SIG-M5 (cell line): ENCODE results near the gene HOXC6.

Experiments
- DNase-seq: peaks from one replicate; lab custom pipeline; 2025; lab: John Stamatoyannopoulos, UW

HOXC6 gene

DNA sequence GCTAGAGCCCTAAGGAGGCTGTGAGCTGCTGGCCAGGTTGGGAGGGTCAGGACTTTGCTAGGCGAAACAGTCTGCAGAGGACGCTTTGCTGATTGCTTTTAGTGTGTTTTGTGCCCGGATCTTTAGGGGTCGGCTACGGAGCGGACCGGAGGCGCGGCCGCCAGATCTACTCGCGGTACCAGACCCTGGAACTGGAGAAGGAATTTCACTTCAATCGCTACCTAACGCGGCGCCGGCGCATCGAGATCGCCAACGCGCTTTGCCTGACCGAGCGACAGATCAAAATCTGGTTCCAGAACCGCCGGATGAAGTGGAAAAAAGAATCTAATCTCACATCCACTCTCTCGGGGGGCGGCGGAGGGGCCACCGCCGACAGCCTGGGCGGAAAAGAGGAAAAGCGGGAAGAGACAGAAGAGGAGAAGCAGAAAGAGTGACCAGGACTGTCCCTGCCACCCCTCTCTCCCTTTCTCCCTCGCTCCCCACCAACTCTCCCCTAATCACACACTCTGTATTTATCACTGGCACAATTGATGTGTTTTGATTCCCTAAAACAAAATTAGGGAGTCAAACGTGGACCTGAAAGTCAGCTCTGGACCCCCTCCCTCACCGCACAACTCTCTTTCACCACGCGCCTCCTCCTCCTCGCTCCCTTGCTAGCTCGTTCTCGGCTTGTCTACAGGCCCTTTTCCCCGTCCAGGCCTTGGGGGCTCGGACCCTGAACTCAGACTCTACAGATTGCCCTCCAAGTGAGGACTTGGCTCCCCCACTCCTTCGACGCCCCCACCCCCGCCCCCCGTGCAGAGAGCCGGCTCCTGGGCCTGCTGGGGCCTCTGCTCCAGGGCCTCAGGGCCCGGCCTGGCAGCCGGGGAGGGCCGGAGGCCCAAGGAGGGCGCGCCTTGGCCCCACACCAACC lies 1.5 kb downstream of the HOXC6 start:
- DNase-seq: no peak

GRCh38 chr12:54030442-54030801 lies 2.2 kb downstream of the HOXC6 start:
- no peak for DNase-seq

DNA sequence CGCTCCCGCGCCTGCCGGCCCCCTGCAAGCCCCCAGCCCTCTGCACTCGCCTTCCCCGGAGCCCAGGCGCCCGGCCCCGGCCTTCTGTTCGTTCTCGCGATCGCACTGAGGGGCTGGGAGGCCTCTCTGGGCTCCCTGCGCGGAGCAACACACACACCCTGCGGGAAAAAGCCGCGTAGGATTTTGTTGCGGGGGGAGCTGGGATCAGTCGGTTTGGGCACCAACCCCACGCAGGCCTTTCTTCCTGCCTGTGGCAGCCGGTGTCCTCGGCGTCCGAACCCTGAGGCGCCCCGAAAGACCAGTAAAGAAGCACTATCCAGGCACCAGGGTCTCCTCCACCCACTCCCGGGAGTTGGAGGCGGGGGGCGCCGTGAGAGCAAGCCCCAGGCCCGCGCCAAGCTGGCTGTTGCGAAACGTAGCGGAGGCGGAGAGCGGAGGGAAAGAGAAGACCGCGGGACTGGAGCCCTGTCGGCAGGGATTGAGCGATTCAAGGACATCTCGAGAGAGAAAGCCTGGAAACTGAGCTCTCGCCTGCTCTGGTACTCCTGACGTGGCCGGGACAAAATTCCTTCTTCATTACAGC lies 2.7 kb downstream of the HOXC6 start:
- DNase-seq: no peak

DNA sequence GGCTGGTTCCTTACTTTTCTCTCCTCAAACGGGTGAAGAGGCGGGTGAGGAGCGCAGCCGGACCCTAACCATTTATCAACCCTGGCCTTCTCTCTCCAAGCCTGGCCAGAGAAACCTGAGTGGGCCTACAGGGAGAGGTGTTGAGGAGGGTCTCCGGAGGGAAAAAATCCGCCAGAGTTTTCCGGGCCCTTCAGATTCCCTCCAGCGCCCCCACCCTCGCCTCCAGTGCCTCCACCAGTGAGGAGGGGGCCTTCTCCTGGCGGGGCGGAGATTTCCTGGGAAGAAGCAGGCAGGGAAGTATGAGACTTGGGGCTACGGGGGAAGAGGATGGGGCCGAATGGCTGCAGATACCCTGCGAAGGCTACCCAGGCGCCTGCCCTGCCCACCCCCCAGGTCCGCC lies 3.2 kb downstream of the HOXC6 start:
- no peak for DNase-seq

- no peak for DNase-seq
These were observed 3.9 kb downstream of the HOXC6 start for GRCh38 chr12:54032086-54032619.

GRCh38 chr12:54032627-54033100 lies 4.4 kb downstream of the HOXC6 start, which contains the start of gene HOXC5:
Gene HOXC5 (plus strand): TSS chr12:54033050. CDS start chr12:54033123, 73 bp downstream.
- no peak for DNase-seq

GRCh38 chr12:54033106-54033979 lies 5.1 kb downstream of the HOXC6 start:
- no peak for DNase-seq

DNA sequence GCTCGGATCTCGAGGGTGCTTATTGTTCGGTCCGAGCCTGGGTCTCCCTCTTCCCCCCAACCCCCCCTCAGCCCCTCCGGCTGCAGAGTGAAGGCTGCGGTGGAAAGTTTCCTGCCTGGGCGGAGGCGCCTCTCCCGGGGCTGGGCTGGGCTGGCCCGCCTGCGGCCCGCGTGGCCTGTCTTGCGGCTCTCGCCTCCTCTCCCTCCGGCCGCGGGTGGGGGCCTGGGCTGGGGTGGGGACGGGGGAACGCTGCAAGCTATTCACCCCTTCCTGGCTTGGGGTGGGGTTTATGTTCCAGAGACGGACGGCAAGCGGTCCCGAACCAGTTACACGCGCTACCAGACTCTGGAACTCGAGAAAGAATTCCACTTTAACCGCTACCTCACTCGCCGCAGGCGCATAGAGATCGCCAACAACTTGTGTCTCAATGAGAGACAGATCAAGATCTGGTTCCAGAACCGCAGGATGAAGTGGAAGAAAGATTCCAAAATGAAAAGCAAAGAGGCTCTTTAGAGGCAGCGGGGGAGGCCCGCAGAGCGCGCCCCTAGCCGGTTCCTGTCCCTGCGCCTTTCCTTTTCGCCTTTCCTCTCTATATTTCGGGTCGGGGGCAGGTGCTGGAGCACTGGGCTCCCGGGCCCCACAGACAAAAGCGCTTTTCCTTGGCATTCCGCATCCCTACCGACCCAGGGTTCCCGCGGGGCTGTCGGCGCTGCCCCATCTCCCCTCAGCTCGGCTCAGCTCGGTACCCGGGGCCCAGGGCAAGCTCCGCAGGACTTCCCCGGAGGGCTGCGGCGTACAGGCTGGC lies 5.9 kb downstream of the HOXC6 start:
- no peak for DNase-seq

- no peak for DNase-seq
These were observed 6.6 kb downstream of the HOXC6 start for GRCh38 chr12:54034785-54035310.

DNA sequence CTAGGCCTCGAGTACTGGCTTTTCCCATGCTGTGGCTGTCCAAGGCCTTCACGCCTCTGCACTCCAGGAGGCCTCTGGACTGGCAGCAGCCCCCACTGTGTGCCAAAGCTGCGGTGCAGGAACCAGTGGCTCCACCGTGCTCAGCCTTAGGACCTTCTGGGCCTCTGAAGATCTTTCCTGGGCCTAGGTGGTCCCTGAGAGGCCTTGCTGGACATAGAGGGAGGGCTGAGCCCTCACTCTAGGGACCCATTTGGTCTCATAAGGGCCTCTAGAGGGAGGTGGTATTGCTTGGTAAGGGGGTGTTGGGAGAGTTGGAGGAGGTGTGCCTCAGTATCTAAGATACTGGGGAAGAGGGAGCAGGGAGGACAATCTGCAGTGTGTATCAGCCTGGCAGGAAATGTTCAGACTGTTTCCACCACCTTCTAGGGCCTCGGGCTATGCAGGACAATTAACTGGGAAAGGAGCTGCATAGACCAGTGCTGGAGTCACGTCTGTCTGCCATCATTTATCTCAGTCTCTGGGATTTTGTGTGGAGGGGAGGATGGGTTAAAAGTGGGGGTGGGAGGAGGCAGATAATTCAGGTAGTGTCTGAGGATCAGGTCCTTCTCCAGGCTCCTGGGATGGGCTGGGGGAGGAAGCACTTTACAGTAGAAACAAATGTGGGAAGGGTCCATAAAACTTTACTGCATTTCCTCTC lies 7.5 kb downstream of the HOXC6 start:
- no peak for DNase-seq

- no peak for DNase-seq
These were observed 8.6 kb downstream of the HOXC6 start for GRCh38 chr12:54036620-54037359.

- DNase-seq: no peak
These were observed 9.4 kb downstream of the HOXC6 start for GRCh38 chr12:54037360-54038283.

DNA sequence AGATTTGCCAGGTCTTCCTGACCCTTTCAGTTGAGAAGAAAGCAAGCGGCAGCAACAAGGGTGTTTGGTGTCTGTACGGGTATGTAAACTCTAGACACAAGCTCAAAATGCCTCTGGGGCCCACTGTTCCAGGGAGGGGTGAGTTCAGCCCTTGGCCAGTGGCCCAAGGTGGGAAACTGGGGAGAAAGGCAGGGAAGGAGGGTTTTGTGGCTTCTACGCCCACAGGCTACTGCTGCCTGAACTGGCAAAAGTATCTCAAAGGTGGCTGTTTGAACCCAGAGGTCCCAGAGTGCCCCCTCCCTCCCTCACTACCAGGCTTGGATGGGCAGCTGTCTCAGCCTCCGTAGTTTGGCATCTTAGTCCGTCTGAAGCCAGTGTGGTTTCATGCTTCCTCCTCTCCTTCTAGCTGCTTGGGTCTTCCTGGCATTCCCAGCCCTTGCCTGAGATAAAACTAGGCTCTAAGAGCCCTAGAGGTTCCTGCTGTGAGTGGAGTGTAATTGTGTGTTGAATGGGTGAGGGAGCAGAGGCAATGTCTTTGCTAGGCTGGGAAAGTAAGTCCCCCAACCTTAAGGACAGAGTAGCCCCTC lies 10.1 kb downstream of the HOXC6 start:
- DNase-seq: no peak

GRCh38 chr12:54038871-54039414 lies 10.7 kb downstream of the HOXC6 start:
- DNase-seq: no peak

DNA sequence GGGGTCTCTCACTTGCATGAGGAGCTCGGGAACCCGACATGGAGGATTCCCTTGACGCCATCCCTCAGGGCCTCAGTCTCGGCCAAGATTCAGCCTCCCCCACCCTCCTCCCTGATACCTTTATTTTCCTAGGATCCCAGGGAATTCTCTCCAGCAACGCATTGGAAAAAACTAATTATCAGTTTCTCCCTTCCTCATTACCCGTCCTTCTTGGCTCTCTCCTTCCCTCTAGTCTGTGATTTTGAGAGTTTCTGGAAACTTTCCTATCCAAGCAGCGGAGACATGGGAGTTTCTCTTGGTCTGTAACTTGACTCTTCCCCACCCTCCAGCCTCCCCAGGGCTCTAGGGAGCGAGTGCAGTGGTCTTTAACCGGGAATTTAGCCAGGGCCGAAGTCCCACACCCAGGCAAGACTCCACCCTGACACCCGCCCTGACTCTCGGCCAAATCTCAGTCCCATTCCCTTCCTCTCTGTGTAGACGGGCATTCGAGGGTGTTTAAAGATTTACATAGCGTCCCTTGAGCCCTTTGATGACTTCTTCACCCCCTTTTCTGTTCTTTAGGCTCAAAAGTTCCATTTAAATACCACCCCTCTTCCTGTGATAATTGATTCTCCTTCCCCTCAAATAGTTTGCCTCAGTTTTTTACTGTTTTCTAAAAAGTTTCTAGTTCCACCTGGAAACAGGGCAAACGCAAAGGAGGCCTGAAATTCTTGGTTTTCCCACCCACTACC lies 11.3 kb downstream of the HOXC6 start:
- DNase-seq: no peak

DNA sequence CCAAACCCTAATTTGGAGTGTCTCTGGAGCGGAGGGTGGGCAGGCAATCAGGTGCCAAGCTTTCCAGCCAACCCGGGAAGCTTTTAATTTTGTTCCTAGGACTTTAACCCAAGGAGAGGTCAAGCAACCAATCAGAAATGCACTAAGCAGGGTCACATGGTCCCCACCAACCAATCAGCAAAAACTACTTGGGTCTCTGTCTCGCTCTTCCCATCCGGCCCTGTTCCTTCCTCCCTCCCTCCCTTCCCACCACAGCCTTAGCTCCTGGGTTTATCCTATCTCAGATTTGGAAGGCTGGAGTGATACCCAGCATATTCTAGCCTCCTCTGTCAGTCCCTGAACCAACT lies 11.9 kb downstream of the HOXC6 start:
- no peak for DNase-seq

GRCh38 chr12:54040648-54041047 lies 12.4 kb downstream of the HOXC6 start:
- DNase-seq: no peak
